ENCODE data around the gene TCF3.
A peak's percentile ranks its signal among the peaks of the same experiment; 100 is the strongest.

The TCF3 gene

DNA sequence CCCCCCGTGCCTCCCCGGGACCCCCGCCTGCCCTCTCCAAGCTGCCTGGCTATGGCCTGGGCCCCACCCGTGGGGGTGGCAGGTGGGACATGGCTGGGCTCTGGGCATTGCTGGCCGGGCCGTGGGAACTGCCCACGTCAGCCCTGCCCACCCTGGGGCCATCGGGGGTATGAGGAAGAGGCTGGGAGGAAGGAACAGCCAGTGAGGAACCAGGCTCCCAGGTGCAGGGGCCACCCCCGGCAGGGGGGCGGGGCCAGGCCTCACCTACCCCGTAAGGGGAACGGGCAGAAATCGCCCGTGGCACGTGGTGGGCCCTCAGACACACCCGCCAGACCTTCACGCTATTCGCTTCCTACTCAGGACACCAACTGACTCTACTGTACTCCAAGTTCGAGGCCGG, 22.4 kb downstream of the TCF3 start:
- no peak for DNase-seq (ENCODE audit: low spot score)

DNA sequence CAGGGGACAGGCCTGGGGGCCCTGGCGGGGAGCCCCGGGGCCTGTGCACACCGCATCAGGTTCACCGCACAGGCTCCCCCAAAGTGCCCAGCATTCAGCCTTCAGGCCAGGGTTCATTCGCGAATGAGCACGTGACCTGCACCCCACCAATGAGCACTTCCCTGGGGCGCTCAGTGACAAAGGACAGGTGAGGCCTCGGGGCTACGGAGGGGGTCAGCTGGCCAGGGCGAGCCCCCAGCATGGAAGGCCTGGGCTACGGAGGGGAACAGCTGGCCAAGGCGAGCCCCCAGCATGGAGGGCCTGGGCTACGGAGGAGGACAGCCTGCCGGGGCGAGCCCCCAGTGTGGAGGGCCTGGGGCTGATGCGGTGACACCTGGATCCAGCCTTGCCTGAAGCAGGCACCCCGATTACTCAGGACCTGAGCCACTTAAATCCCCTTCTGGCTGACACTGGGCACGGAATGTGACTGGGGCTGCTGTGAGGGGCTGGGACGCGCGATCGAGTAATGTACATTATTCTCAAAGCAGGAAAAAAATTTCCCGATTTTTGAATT, 23.1 kb downstream of the TCF3 start:
- no peak for DNase-seq (ENCODE audit: low spot score)

DNA sequence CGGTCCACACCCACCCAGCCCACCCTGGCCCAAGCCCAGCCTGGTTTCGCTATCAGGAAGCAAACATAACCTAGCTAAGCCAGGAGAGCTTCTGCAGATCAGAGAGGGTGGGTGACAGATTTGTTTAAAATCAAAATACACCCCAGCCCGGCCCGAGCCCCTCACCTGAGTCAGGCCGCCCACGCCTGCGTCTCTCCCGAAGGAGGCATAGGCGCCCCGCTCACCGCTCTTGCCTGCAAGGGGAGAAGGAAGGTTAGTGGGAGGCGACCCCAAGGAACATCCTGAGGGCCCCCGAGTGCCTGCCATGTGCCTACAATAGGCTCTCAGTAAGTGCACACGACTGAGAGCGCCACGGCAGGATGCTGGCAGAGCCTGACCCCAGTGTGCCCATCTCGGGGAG, 25.2 kb downstream of the TCF3 start:
- DNase-seq (ENCODE audit: low spot score), result no peak

DNA sequence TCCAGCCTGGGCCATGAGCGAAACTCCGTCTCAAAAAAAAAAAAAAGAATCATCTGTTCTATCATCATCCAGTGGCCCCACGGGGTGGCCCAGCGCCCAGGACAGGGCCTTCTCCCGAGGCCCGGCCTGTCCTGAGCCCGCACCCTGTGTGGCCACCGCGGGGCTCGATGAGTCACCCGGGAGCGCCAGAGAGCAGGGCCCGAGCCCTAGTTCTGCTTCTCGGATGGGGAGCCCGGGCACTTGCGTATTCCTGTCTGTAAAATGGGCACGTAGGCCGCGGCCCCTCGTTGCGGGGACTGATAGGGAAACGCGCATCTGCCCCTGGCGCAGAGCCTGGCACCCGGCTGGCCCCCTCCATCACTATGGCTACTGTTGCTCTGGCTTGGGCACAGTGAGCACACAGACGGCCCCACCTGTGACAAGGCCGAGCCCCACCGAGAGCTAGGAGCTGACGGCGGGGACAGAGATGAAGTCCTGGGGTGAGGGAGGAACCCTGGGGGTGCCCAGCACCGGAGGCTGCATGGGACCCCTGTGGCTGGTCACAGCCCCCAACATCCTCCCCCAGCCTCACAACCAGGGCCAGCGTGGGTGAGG, 25.9 kb downstream of the TCF3 start:
- no peak for DNase-seq (ENCODE audit: low spot score)

DNA sequence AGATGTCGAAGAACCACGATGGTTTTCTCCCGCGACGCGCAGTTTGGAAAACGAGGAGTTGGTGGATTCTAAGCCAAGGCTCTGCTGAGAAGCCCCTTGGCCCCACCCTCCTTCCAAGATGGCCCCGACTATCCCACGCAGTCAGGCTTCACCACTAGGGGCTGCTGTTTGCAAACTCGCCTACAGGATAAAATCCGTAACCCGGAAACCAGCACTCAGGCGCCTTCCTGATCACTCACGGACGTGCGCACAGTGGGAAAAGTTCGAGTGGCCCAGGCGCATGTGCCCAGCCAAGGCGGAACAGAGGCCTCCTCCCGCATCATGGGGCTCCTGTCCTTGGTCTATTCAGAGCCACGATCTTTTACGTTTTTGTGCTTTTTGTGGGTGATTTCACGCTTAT, 28.0 kb downstream of the TCF3 start:
- peak; percentile 77 for DNase-seq (ENCODE audit: low spot score)

DNA sequence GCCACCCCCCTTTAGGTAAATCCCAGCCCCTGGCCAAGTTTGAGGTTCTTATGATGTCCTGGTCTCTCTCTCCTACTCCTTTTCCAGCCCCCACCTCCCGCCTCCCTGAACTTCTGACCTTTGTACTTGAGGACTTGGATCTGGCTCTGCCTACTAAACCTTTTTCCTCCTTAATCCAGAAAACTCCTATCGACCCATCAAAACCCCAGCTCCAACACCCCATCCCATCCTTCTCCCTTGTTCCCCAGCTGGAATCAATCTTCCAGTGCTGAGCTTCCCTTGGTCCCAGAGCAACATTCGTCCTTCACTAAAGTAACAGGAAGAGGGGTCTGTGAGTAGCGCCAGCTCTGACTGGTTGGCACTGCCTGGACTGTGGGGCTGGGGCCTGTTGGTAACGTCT, 29.9 kb downstream of the TCF3 start:
- no peak for DNase-seq (ENCODE audit: low spot score)

DNA sequence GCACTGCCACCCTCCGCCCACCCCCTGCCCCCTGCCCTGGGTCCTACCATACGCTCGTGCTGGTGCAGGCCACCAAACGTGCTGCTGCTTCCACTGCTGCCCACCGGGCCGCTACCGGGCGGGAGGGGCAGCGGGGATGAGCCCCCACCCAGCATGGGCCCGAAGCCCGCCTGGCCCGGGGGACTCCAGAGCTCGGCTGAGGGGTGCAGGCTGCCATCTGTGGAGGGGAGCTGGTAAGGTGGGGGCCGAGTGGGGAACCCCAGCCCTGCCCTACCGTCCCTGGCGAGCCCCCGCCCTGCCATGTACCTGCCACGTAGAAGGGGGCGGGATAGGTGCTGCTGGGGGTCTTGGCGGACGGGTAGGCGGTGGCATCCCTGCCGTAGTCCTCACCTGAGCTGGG, 30.4 kb downstream of the TCF3 start:
- no peak for DNase-seq (ENCODE audit: low spot score)

DNA sequence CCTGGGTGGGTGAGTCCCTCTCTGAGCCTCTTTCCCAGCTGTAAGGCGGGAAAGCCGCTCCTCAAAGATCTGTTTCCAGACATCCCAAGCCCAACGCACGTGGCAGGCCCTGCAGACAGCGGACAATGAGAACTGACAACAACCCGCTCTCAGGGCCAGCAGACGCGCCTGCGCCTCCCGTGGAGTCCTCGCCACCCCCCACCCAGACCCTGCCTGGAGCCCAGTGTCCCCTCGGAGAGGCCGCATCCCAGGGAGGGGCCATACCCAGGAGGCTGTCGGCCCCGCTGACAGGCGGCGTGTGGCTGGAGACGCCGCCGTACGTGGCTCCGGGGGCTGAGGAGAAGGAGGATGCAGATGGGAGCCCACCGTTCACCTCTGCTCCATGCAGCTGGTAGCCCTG, 30.8 kb downstream of the TCF3 start:
- DNase-seq (ENCODE audit: low spot score), result no peak

DNA sequence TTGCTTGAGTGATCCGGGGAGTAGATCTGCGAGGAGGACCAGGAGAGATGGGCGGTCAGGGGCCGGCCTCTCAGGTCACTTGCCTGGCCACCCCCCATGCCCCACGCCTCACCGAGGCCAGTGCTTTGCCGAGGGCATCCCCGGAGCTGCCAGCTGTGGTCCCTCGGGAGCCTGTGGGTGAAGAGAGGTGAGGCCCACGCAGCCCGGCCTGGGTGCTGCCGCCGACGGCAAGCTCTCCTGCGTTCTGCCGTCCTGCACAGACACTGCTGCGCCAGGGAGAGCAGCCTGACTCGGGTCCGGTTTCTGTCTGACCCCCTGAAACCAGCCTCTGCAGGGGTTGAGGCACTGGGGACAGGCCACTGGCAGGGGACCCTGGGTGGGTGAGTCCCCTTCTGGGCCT, 31.4 kb downstream of the TCF3 start:
- DNase-seq (ENCODE audit: low spot score), result no peak

DNA sequence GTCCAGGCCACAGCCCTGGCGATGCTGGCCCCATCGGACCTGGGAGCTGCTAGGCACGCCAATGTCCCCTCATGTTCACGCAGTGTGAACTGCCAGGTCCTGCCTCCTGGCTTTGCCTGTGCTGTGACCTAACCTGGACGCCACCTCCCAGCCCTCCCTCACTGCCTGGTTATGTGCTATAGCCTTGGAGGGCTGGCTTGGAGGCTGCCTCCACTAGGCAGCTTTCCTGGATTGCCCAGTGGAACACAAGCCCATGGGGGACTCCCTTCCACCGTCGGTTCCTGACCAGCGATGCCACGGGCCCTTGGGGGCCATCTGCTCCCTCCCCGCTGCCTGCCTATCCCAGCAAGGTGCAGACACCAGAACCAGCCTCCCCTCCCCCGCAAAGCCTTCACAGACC, 31.9 kb downstream of the TCF3 start:
- DNase-seq (ENCODE audit: low spot score), result no peak

DNA sequence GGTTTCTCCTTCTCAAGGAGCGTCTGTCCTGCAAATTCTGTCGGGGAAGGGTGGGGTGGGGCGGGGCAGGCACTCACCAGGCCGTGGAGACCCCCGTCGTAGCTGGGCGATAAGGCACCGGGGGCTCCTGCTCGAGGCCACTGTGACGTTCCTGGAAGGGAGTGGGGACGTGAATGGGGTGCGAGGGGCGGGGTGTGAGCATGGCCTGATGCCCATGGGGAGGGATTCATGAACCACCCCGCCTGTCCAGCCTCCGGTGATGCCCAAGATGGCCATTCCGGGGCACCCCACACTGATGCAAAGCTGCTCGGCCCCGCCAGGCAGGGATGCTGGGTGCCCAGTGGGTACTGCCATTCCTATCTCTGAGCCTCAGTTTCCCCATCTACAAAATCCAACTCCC, 32.7 kb downstream of the TCF3 start:
- no peak for DNase-seq (ENCODE audit: low spot score)

DNA sequence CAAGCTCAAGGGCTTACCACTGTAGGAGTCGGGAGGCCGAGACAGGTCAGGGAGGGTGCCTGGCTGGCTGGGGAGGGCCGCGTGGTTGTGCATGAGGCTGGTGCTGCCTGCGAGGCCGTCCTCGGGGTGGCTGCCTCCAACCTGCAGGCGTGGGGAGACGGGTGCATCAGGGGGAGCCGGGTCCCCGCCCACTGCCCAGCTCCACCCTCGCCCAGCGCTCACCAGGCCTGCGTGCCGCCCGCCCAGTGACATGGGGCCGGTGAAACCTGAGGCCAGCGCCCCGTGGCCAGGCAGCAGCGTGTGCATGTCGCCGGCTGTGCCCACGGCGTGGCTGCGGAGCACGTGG, 33.3 kb downstream of the TCF3 start:
- no peak for DNase-seq (ENCODE audit: low spot score)

DNA sequence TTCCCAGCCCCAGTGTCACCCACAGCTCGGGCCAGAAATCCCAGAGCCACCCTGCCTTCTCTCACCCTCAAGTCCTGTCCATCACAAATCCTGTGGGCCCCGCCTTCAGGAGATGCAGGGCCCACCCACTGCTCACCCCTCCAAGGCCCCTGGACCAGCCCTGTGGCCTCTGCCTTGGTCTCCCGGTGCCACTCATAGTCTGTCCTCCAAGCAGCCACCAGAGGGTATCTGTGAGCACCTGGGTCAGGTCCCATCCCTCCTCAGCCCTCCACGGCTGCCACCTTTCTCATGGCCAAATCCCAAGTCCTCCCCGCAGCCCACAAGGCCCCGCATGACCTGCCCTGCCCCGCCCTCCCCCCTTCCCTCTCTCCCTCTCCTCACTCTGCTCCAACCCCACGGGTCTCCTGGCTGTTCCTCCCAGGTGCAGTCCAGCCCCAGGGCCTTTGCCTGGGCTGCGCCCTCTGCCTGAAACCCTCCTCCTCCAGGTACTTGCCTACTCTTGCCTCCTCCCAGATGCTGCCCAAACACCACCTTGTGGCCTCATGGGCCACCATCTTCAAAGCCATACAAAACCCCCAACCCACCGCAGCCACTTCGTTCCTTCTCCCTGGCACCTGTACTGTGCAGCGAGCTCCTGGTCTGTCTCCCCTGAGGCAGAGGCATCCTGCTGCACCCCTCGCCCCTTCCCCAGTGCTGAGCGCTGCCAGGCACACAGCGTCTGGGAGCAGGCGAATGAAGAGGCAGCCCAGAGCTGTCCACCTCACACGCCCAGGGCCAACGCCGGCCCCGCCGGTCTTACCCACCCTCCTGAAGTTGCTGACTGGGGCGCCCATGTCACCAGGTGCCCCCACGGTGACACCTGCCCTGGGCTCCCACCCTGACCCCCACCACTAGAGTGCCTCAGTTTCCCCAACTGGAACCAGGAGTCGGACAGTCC, 34.0 kb downstream of the TCF3 start:
- peak; percentile 72 for DNase-seq (ENCODE audit: low spot score)

DNA sequence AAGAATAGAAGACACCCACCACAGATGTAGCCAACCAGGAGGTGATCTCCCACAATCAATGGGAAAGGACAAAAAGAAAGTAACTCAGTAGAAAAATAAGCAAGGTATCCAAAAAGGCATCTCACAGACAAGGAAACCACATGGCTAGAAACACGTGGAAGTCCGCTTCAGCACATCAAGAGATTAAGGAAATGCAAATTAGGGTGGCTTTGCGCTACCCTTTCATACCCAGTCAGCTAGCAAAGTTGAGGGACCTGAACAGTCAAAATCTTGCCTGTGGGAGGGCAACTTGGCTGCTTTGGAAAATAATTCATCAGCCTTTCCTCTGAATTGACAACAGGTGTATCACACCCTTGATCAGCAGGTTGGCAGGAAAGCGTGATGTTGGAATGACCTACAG, 35.5 kb downstream of the TCF3 start:
- DNase-seq (ENCODE audit: low spot score), result no peak

DNA sequence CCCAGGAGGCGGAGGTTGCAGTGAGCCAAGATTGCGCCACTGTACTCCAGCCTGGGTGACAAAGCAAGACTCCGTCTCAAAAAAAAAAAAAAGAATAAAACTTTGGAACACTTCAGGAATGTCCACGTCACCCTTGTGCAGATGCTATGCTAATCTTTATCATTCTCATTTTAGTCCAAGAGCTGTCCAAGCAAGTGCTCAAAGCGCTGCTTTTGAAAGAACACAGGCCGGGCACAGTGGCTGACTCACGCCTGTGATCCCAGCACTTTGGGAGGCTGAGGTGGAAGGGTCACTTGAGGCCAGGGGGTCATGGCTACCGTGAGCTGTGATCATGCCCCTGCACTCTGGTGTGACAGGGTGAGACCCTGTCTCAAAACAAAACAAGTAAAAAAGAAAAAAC, 36.0 kb downstream of the TCF3 start:
- DNase-seq (ENCODE audit: low spot score), result no peak

DNA sequence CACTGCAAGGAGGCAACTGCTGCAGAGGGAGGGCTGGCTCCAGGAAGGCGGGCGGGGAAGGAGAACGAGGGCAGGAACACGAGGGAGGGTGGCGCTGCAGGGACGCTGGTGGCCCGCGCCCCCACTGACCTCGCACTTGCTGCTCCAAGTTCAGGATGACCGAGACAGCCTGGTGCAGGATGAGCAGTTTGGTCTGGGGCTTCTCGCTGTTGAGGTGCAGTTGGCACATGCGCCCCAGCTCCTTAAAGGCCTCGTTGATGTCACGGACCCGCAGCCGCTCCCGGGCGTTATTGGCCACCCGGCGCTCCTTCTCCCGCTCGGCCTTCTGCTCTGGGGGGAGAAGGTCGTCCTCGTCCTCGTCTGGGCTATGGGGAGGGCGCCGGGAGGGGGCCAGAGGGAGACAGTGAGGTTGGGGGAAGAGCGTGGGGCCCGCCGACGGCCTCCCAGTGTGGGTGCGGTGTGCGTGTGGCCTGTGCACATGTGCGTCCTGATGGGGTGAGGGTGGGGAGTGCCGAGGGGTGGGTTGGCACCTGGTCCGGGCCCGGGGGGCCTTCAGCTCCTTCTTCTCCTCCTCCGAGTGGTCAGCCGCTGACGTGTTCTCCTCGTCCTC, 37.2 kb downstream of the TCF3 start:
- no peak for DNase-seq (ENCODE audit: low spot score)

DNA sequence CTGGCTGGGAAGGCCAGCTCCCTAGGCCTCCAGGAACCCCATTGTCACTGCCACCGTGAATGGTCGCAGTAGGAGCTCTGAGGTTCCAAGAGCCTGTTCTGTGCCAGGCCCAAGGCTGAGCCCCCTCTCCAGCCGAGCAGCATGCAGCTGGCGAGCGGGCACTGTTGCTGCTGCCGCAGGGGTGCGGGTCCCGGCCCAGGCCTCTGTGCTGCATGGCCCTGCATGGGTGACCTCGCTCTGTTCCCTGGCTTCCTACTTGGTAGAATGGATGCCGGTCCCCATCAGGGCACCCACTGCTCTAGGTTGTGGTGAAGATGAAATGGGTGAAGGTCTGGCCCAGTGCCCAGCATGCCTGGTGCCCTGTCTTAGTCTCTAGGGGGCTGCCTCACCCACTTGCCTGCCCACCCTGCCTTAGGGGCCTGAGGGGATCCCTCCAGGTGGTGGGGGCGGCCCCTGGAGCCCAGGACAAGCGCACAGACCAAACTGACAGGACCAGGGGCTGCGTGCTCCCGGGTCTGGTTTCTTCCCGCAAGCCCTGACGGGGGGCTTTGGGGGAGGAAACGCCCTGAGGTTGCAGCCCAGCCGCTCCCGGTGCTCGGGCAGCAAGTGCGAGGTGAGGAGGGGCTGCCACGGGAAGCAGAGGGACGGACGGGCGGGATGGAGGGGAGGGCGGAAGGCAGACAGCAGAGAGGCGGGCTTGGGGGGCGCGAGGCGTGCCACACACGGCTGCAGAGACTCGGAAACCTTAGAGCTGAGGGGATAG, 38.4 kb downstream of the TCF3 start:
- no peak for DNase-seq (ENCODE audit: low spot score)

DNA sequence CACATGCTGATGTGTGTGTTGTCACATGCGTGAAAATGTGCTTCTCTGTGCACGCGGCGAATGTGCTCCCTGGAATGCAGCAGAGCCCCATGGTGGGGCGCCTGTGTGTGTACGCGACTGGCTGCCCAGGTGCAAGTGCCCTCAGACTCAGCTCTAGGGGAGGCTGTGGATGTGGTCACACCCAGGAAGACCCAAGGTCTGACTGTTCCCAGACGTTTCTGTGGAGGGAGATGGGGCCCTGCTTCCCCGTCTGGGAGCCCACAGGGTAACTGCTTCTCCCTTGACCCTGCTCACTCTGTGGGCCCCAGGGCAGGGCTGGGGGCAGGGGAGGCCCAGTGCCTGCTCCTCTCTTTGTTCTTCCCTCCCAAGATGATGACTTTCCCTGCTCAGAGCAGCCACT, 39.3 kb downstream of the TCF3 start:
- DNase-seq (ENCODE audit: low spot score), result no peak

DNA sequence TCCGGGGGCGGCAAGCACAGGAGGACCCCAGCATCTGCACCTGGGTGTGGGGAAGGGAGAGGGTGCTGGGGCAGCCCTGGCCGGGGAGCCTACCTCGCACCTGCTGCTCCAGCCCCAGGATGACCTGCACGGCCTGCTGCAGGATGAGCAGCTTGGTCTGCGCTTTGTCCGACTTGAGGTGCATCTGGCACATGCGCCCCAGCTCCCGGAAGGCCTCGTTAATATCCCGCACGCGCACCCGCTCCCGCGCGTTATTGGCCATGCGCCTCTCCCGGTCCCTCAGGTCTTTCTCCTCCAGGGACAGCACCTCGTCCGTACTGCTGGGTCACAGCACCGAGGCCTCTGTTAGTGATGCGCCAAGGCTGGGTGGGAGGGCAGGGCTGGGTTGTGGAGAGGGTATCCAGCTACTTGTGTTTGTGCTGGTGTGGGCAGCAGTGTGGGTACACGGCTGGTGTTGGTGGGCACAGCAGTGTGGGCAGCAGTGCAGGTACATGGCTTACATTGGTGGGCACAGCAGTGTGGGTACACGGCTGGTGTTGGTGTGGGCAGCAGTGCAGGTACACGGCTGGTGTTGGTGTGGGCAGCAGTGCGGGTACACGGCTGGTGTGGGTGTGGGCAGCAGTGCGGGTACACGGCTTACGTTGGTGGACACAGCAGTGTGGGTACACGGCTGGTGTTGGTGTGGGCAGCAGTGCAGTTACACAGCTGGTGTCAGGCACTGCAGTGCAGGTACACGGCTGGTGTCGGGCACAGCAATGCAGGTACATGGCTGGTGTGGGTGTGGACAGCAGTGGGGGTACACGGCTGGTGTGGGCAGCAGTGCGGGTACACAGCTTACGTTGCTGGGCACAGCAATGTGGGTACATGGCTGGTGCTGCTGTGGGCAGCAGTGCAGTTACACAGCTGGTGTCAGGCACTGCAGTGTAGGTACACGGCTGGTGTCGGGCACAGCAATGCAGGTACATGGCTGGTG, 40.0 kb downstream of the TCF3 start:
- DNase-seq (ENCODE audit: low spot score), result no peak

DNA sequence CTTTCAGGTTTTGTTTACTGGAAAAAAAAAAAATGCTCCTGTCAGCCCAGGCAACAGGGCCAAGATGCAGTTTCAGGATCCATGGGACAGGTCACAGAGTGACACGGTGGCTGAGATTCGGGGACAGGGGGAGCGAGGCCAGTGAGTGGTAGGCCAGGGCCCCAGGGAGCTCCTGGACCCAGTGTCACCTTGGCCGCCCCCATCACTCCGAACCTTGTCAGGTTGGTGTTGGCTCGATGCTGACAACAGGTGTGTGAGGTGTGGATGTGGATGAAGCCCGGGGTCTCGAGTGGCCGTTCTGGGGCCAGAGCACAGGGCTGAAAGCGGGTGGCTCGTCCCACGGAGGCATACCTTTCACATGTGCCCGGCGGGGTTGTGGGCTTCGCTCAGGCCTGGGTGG, 41.1 kb downstream of the TCF3 start:
- no peak for DNase-seq (ENCODE audit: low spot score)

DNA sequence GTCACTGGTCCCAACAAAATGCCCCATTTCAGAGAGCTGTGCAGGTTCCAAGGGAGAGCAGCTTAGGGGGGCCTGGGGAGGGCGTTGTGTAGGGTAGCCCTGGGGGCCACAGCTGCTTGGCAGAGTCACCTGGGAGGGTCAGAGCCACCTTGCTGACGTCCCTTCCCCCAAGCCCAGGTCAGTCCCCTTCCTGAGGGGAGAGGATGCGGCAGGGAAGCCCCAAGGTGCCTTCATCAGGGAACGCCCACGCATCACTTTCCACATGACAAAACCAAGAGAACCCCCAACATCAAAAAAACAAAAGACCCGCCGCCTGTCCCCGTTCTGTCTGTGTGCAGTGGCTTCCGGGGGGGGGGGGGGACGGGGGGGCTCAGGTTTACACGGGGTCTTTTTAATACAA, 41.8 kb downstream of the TCF3 start:
- DNase-seq (ENCODE audit: low spot score), result no peak
